ENCODE data around the gene TASP1. TPM values are rescaled to one million over a fixed set of nuclear protein-coding genes. Genes with fewer than 3 reads are reported as not detected.

TASP1 gene
- total and polyA plus RNA-seq, 10 of the 15 experiments (the other 5 are each of a cell fraction or from before 2014, with no cell fraction given): 7.4 to 17.8 (median 10.5) TPM

- ATAC-seq (peak; percentile 91), DNase-seq (ENCODE audit: low read depth, low spot score) (no peak), FAIRE-seq (peak; percentile 91)
- ChIA-PET POLR2A (no interaction called here), RAD21 (ENCODE audit: unreplicated experiment) (interaction anchor here (0.8 to 1.6 kb wide), 3 partner anchors 87 to 329 kb away, joined by 3 to 19 read pairs (median 4); no protein-coding TSS in a partner anchor), SMC1A (ENCODE audit: uncharacterized antibody, unreplicated experiment) (interaction anchor here (1.0 to 3.8 kb wide), 4 partner anchors 9 to 87 kb away, joined by 3 to 24 read pairs (median 6); no protein-coding TSS in a partner anchor), CTCF (interaction anchor here (0.9 to 5.1 kb wide), 16 partner anchors 8 to 341 kb away, joined by 3 to 72 read pairs (median 6); no protein-coding TSS in a partner anchor)
- no peaks in the 10 kb centered on the region for H3K36me3 ChIP-seq (ENCODE audit: control insufficient read depth in 2 of 2, insufficient read depth in 2 of 2, low read length in 1 of 2)
- 48% methylated on average over 3 of the region's 3 CpGs for WGBS (ENCODE audit: insufficient coverage, insufficient replicate concordance, low lambda C conversion rate, missing lambda C conversion rate)
- no peaks in the 10 kb centered on the region for H3K79me2 ChIP-seq (ENCODE audit: control insufficient read depth, insufficient read depth, low read length)
- in situ Hi-C loops (cut with MboI) (loop anchor here (25.0 kb wide), 1 partner anchor 328 kb away; the partner anchor contains the start of genes ESF1 and NDUFAF5), intact Hi-C loops (cut with micrococcal nuclease; ENCODE audit: unreplicated experiment) (loop anchor here (1.0 kb wide), 2 partner anchors 87 to 329 kb away; no protein-coding TSS in a partner anchor)
- H3K4me1 ChIP-seq (ENCODE audit: control insufficient read depth, insufficient read depth, low read length): no peaks in the 10 kb centered on the region
- H3K27ac ChIP-seq (ENCODE audit: control insufficient read depth, insufficient read depth): no peak overlapping the region
- no peaks in the 10 kb centered on the region for H3K9me3 ChIP-seq (replicated peaks; ENCODE audit: control insufficient read depth, insufficient read depth, low read length)
- no peak overlapping the region for H3K4me2 ChIP-seq (ENCODE audit: control insufficient read depth, insufficient read depth)
- no peaks in the 10 kb centered on the region for H4K20me1 ChIP-seq (ENCODE audit: control insufficient read depth, insufficient read depth)
- no peak overlapping the region for H2AFZ ChIP-seq (ENCODE audit: control insufficient read depth, low read depth, low read length)
- BruUV-seq (replicated peaks): no TSS peak
- TF ChIP-seq SMC3 (IDR thresholded peaks at IDR 0.05; ENCODE audit: borderline replicate concordance, low read length) (peak; percentile 48; the same call in 1 of the 2 replicates), CTCF (IDR thresholded peaks at IDR 0.05 in 2 of 3, conservative IDR thresholded peaks at IDR 0.05 in 1 of 3; ENCODE audit: control insufficient read depth in 2 of 3, extremely low read depth in 1 of 3, insufficient read depth in 1 of 3, low read depth in 3 of 3, low read length in 3 of 3) (peak; percentile 72 to 89 (median 89)), BACH1 (IDR thresholded peaks at IDR 0.05; ENCODE audit: borderline replicate concordance) (no peak), RAD21 (IDR thresholded peaks at IDR 0.05; ENCODE audit: insufficient read depth, low read depth, low read length) (peak; percentile 74), ZNF217 (IDR thresholded peaks at IDR 0.05) (no peak)
- H3K27me3 ChIP-seq (replicated peaks in 1 of 2; ENCODE audit: control insufficient read depth in 2 of 2, insufficient read depth in 2 of 2, low read length in 1 of 2): no peaks in the 10 kb centered on the region
- no peak overlapping the region for H3K9ac ChIP-seq (ENCODE audit: control insufficient read depth, insufficient read depth, low read length)
- H3K4me3 ChIP-seq: no peak overlapping the region
Measured at GRCh38 chr20:13458860-13459451, 179.8 kb downstream of the TASP1 start.

All from GM12878 (cell line).